Neutrophil (primary cell): Measurements from ENCODE around the gene PSMA1.

Experiments used
- H3K27ac ChIP-seq: fragments of 200-600 bp; sonication (generic); 2 replicates; pipeline ENCODE4 v1.5.1; 2016; ENCODE audit warnings: mild to moderate bottlenecking, moderate library complexity
- H3K27me3 ChIP-seq: fragments of 200-600 bp; sonication (generic); 2 replicates; pipeline ENCODE4 v1.6.0; 2016; ENCODE audit warnings: mild to moderate bottlenecking
- H3K36me3 ChIP-seq: fragments of 200-600 bp; sonication (generic); 2 replicates; pipeline ENCODE4 v1.5.1; 2017
- H3K4me1 ChIP-seq, 2 experiments: fragments of 200-600 bp in 1 of 2; sonication (generic) in 1 of 2; 1 replicate in 1 of 2; 2 replicates in 1 of 2; pipeline versions ENCODE4 v1.5.1 to v1.6.1; 2013 to 2016; ENCODE audit warnings: low read depth in 1 of 2, low read length in 1 of 2, mild to moderate bottlenecking in 1 of 2, moderate library complexity in 1 of 2; ENCODE audit not compliant: control insufficient read depth in 1 of 2, insufficient read depth in 1 of 2
- H3K4me3 ChIP-seq, 2 experiments: fragments of 200-600 bp in 1 of 2; sonication (generic) in 1 of 2; 1 replicate in 1 of 2; 2 replicates in 1 of 2; pipeline ENCODE4 v1.5.1; 2013 to 2016; ENCODE audit warnings: low read depth in 1 of 2, low read length in 1 of 2, mild to moderate bottlenecking in 1 of 2, moderate library complexity in 1 of 2
- H3K9me3 ChIP-seq: fragments of 200-600 bp; sonication (generic); 2 replicates; pipeline ENCODE4 v1.5.1; 2016
- CTCF ChIP-seq: fragments of 200-600 bp; sonication (generic); IDR thresholded peaks from 2 replicates; pipeline ENCODE4 v1.5.1; 2016; ENCODE audit warnings: antibody characterized with exemption

PSMA1 gene

GRCh38 chr11:14555818-14556217 is 35.6 kb upstream of the PSMA1 start:
- H3K27ac ChIP-seq = no peak overlapping the region

GRCh38 chr11:14554959-14555358 is 34.8 kb upstream of the PSMA1 start:
- Histone ChIP-seq H3K9me3 (no peaks in the 10 kb centered on the region), H3K36me3 (no peaks in the 10 kb centered on the region), H3K27me3 (no peaks in the 10 kb centered on the region), H3K4me3 (no peak overlapping the region), H3K27ac (peak overlapping the region; percentile 5), H3K4me1 (peaks cover 15 to 17% of the 10 kb centered on the region in 2 experiments)
- TF ChIP-seq CTCF = no peak

More at GRCh38 chr11:14555818-14556217, 35.6 kb upstream of the PSMA1 start:
- Histone ChIP-seq H3K4me3 (no peak overlapping the region), H3K4me1 (peaks cover 15 to 17% of the 10 kb centered on the region in 2 experiments), H3K36me3 (no peaks in the 10 kb centered on the region), H3K9me3 (no peaks in the 10 kb centered on the region), H3K27me3 (no peaks in the 10 kb centered on the region)
- no peak for TF ChIP-seq CTCF

GRCh38 chr11:14552089-14552488 is 31.9 kb upstream of the PSMA1 start:
- Histone ChIP-seq H3K27me3 (no peaks in the 10 kb centered on the region), H3K36me3 (no peaks in the 10 kb centered on the region), H3K27ac (no peak overlapping the region), H3K9me3 (no peaks in the 10 kb centered on the region), H3K4me1 (peaks cover 7 to 10% of the 10 kb centered on the region in 2 experiments), H3K4me3 (no peak overlapping the region)
- TF ChIP-seq CTCF = no peak

- TF ChIP-seq CTCF = no peak
- no peak overlapping the region for H3K4me3 ChIP-seq
- H3K36me3 ChIP-seq = no peaks in the 10 kb centered on the region
- H3K27me3 ChIP-seq = no peaks in the 10 kb centered on the region
- no peak overlapping the region for H3K27ac ChIP-seq
- H3K9me3 ChIP-seq = no peaks in the 10 kb centered on the region
- peaks cover 7 to 10% of the 10 kb centered on the region in 2 experiments for H3K4me1 ChIP-seq
These were observed 31.2 kb upstream of the PSMA1 start for GRCh38 chr11:14551380-14551779.

GRCh38 chr11:14549891-14550290 is 29.7 kb upstream of the PSMA1 start:
- H3K4me1 ChIP-seq = peaks cover 14% of the 10 kb centered on the region in 2 experiments
- H3K27me3 ChIP-seq = no peaks in the 10 kb centered on the region
- no peak for TF ChIP-seq CTCF
- H3K9me3 ChIP-seq = no peaks in the 10 kb centered on the region
- no peak overlapping the region for H3K27ac ChIP-seq
- no peaks in the 10 kb centered on the region for H3K36me3 ChIP-seq
- H3K4me3 ChIP-seq = no peak overlapping the region

GRCh38 chr11:14547440-14547839 is 27.3 kb upstream of the PSMA1 start:
- H3K27me3 ChIP-seq = no peaks in the 10 kb centered on the region
- no peaks in the 10 kb centered on the region for H3K36me3 ChIP-seq
- H3K27ac ChIP-seq = no peak overlapping the region
- H3K4me3 ChIP-seq = no peak overlapping the region
- H3K9me3 ChIP-seq = no peaks in the 10 kb centered on the region
- H3K4me1 ChIP-seq = peaks cover 34% of the 10 kb centered on the region in 2 experiments
- no peak for TF ChIP-seq CTCF
